Cardiac muscle cell (in vitro differentiated cells and primary cell): ENCODE results near the gene KRT1. TPM values are rescaled to one million over a fixed set of nuclear protein-coding genes. Genes with fewer than 3 reads are reported as not detected.

Experiments
- DNase-seq, 2 donors: peaks; one replicate each; pipeline versions ENCODE4 v3.0.0 to v3.0.0-alpha.2; 2010 to 2017; ENCODE audit warnings: low read depth in 1 of 2, low spot score in 1 of 2
- H3K27ac ChIP-seq: fragments of 200-600 bp; sonication (generic); 2 replicates; pipeline ENCODE4 v1.5.1; 2016
- H3K27me3 ChIP-seq: fragments of 200-600 bp; sonication (generic); 2 replicates; pipeline ENCODE4 v1.6.0; 2016; ENCODE audit warnings: control low read depth
- H3K36me3 ChIP-seq: fragments of 200-600 bp; sonication (generic); 2 replicates; pipeline ENCODE4 v1.5.1; 2016; ENCODE audit warnings: control low read depth
- H3K4me1 ChIP-seq: fragments of 200-600 bp; sonication (generic); 2 replicates; pipeline ENCODE4 v1.8.1; 2017; ENCODE audit warnings: low read depth, mild to moderate bottlenecking, mixed run types
- H3K4me3 ChIP-seq: fragments of 200-600 bp; sonication (generic); 2 replicates; pipeline ENCODE4 v1.5.1; 2016; ENCODE audit warnings: mild to moderate bottlenecking
- H3K9me3 ChIP-seq: fragments of 200-600 bp; sonication (generic); 2 replicates; pipeline ENCODE4 v1.5.1; 2017; ENCODE audit warnings: low read depth, mild to moderate bottlenecking, control low read depth
- CTCF ChIP-seq: IDR thresholded peaks from 2 replicates; pipeline ENCODE4 v1.5.1; 2012; ENCODE audit warnings: low read depth, mild to moderate bottlenecking, low read length
- polyA plus RNA-seq: library from polyadenylated mRNA; unstranded; fragments of >200 nt; fragmentation: Nextera tagmentation; extraction: Ambion mirVana; gene quantifications from 2 replicates; pipeline ENCODE4 v1.2.1, GENCODE V29; 2016
- total RNA-seq: library from RNA; depleted of rRNA; stranded (reverse); fragments of >200 nt; gene quantifications from 2 replicates; pipeline ENCODE4 v1.2.3, GENCODE V29; 2016

KRT1 gene
- total and polyA plus RNA-seq, 2 experiments from 2014 or later = not detected

- H3K9me3 ChIP-seq = no peaks in the 10 kb centered on the region
- peaks cover 69% of the 10 kb centered on the region for H3K27me3 ChIP-seq
- H3K4me1 ChIP-seq = no peaks in the 10 kb centered on the region
- no peak for DNase-seq
- TF ChIP-seq CTCF = no peak
- H3K36me3 ChIP-seq = no peaks in the 10 kb centered on the region
- H3K27ac ChIP-seq = no peak overlapping the region
- H3K4me3 ChIP-seq = no peak overlapping the region
These were observed 5.9 kb upstream of the KRT1 start for GRCh38 chr12:52686063-52686462.

GRCh38 chr12:52685406-52685890, 5.2 kb upstream of the KRT1 start:
- no peak for TF ChIP-seq CTCF
- no peak overlapping the region for H3K4me3 ChIP-seq
- H3K36me3 ChIP-seq = no peaks in the 10 kb centered on the region
- H3K27me3 ChIP-seq = peaks cover 69% of the 10 kb centered on the region
- no peak overlapping the region for H3K27ac ChIP-seq
- no peaks in the 10 kb centered on the region for H3K9me3 ChIP-seq
- no peaks in the 10 kb centered on the region for H3K4me1 ChIP-seq
- no peak for DNase-seq

GRCh38 chr12:52684431-52684830, 4.2 kb upstream of the KRT1 start:
- TF ChIP-seq CTCF = no peak
- DNase-seq = no peak
- Histone ChIP-seq H3K27me3 (peaks cover 69% of the 10 kb centered on the region), H3K9me3 (no peaks in the 10 kb centered on the region), H3K36me3 (no peaks in the 10 kb centered on the region), H3K4me3 (no peak overlapping the region), H3K4me1 (no peaks in the 10 kb centered on the region), H3K27ac (no peak overlapping the region)

GRCh38 chr12:52683575-52684300, 3.5 kb upstream of the KRT1 start:
- Histone ChIP-seq H3K36me3 (no peaks in the 10 kb centered on the region), H3K27me3 (peaks cover 69% of the 10 kb centered on the region), H3K9me3 (no peaks in the 10 kb centered on the region), H3K4me1 (no peaks in the 10 kb centered on the region), H3K27ac (no peak overlapping the region), H3K4me3 (no peak overlapping the region)
- no peak for TF ChIP-seq CTCF
- no peak for DNase-seq

- no peak overlapping the region for H3K27ac ChIP-seq
- DNase-seq = no peak
- H3K9me3 ChIP-seq = no peaks in the 10 kb centered on the region
- no peaks in the 10 kb centered on the region for H3K4me1 ChIP-seq
- H3K27me3 ChIP-seq = peaks cover 69% of the 10 kb centered on the region
- no peak overlapping the region for H3K4me3 ChIP-seq
- no peaks in the 10 kb centered on the region for H3K36me3 ChIP-seq
- TF ChIP-seq CTCF = no peak
These were observed 2.8 kb upstream of the KRT1 start for GRCh38 chr12:52682938-52683574.
